Fibroblast of villous mesenchyme (primary cell): ENCODE data around the gene AXIN2. TPM values are rescaled to one million over a fixed set of nuclear protein-coding genes. Genes with fewer than 3 reads are reported as not detected.
"Not testable (repeated sequence)": the region's sequence is repeated elsewhere in the genome, so short reads cannot be mapped to it uniquely, and the experiment has no call there.

Experiments
- DNase-seq: peaks from one replicate; pipeline ENCODE4 v3.0.0-alpha.2; 2010; ENCODE audit warnings: low read depth
- H3K4me3 ChIP-seq: 2 replicates; pipeline ENCODE4 v1.5.1; 2011; ENCODE audit warnings: low read depth, mild to moderate bottlenecking, low read length
- CTCF ChIP-seq: IDR thresholded peaks from 2 replicates; pipeline ENCODE4 v1.5.1; 2012; ENCODE audit warnings: low read depth, mild to moderate bottlenecking, low read length; ENCODE audit not compliant: insufficient read depth
- total RNA-seq: library from RNA; depleted of rRNA; stranded (reverse); fragments of >200 nt; gene quantifications from 2 replicates; pipeline ENCODE4 v1.2.3, GENCODE V29; 2012

AXIN2 gene
- total RNA-seq, 1 donor: 1.3 TPM

- no peak overlapping the region for H3K4me3 ChIP-seq
- DNase-seq: no peak
- no peak for TF ChIP-seq CTCF
Measured at GRCh38 chr17:65514082-65514481, 47.4 kb downstream of the AXIN2 start.

GRCh38 chr17:65511316-65511715 lies 50.1 kb downstream of the AXIN2 start:
- no peak overlapping the region for H3K4me3 ChIP-seq
- DNase-seq: no peak
- TF ChIP-seq CTCF: no peak

- no peak for TF ChIP-seq CTCF
Measured at GRCh38 chr17:65509032-65509431, 52.4 kb downstream of the AXIN2 start.

GRCh38 chr17:65504673-65505072 lies 56.8 kb downstream of the AXIN2 start:
- DNase-seq, H3K4me3 ChIP-seq: not testable (repeated sequence)

More at GRCh38 chr17:65509032-65509431, 52.4 kb downstream of the AXIN2 start:
- DNase-seq: no peak
- no peak overlapping the region for H3K4me3 ChIP-seq

- no peak for DNase-seq
- H3K4me3 ChIP-seq: no peak overlapping the region
- TF ChIP-seq CTCF: no peak
Measured at GRCh38 chr17:65504141-65504540, 57.3 kb downstream of the AXIN2 start.

- no peak overlapping the region for H3K4me3 ChIP-seq
- TF ChIP-seq CTCF: no peak
- no peak for DNase-seq
Measured at GRCh38 chr17:65503557-65503956, 57.9 kb downstream of the AXIN2 start.

GRCh38 chr17:65498816-65499215 lies 62.6 kb downstream of the AXIN2 start:
- no peak for DNase-seq
- no peak for TF ChIP-seq CTCF
- H3K4me3 ChIP-seq: no peak overlapping the region

- TF ChIP-seq CTCF: no peak
- DNase-seq: no peak
Measured at GRCh38 chr17:65496801-65497200, 64.6 kb downstream of the AXIN2 start.

More at GRCh38 chr17:65496801-65497200, 64.6 kb downstream of the AXIN2 start:
- H3K4me3 ChIP-seq: no peak overlapping the region
